Mesenchymal stem cell (in vitro differentiated cells and primary cell): ENCODE results near the gene RASGRP1.

Source experiments
- DNase-seq: peaks from one replicate; pipeline ENCODE4 v3.0.0-alpha.2; 2013
- H2AFZ ChIP-seq: one replicate; pipeline ENCODE4 v1.6.1; 2013; ENCODE audit warnings: low read depth, mild to moderate bottlenecking, control low read depth, inconsistent platforms, low read length, moderate library complexity
- H2AK5ac ChIP-seq: 2 replicates; pipeline ENCODE4 v1.6.1; 2013; ENCODE audit warnings: low read length, moderate library complexity, mild to moderate bottlenecking, inconsistent platforms; ENCODE audit not compliant: severe bottlenecking
- H2BK120ac ChIP-seq: one replicate; pipeline ENCODE4 v1.6.1; 2013; ENCODE audit warnings: low read depth, mild to moderate bottlenecking, inconsistent platforms, low read length, moderate library complexity
- H2BK12ac ChIP-seq, 2 experiments: one replicate each; pipeline ENCODE4 v1.6.1; 2013; ENCODE audit warnings: inconsistent platforms in 2 of 2, low read length in 2 of 2, mild to moderate bottlenecking in 2 of 2, moderate library complexity in 2 of 2, control low read depth in 1 of 2
- H2BK15ac ChIP-seq: one replicate; pipeline ENCODE4 v1.6.1; 2013; ENCODE audit warnings: mild to moderate bottlenecking, low read depth, inconsistent platforms; ENCODE audit not compliant: poor library complexity, severe bottlenecking
- H2BK5ac ChIP-seq: 2 replicates; pipeline ENCODE4 v1.6.1; 2013; ENCODE audit warnings: low read depth, mild to moderate bottlenecking, low read length, control low read depth, inconsistent platforms; ENCODE audit not compliant: poor library complexity, severe bottlenecking
- H3K14ac ChIP-seq, 2 experiments: one replicate each; pipeline ENCODE4 v1.6.1; 2013; ENCODE audit warnings: inconsistent platforms in 2 of 2, low read length in 2 of 2, control low read depth in 1 of 2, mild to moderate bottlenecking in 1 of 2, moderate library complexity in 1 of 2
- H3K18ac ChIP-seq, 2 experiments: one replicate each; pipeline ENCODE4 v1.6.1; 2013; ENCODE audit warnings: inconsistent platforms in 2 of 2, low read length in 2 of 2, control low read depth in 1 of 2, low read depth in 1 of 2, mild to moderate bottlenecking in 1 of 2
- H3K23ac ChIP-seq, 2 experiments: one replicate each; pipeline ENCODE4 v1.6.1; 2013; ENCODE audit warnings: inconsistent platforms in 2 of 2, low read length in 2 of 2, mild to moderate bottlenecking in 2 of 2, moderate library complexity in 2 of 2, control low read depth in 1 of 2
- H3K27ac ChIP-seq: 2 replicates; pipeline ENCODE4 v1.5.1; 2013; ENCODE audit warnings: mild to moderate bottlenecking, moderate library complexity, low read length, control low read depth, inconsistent platforms; ENCODE audit not compliant: poor library complexity, severe bottlenecking
- H3K27me3 ChIP-seq, 2 experiments: 2 replicates each; pipeline versions ENCODE4 v1.6.1 to v1.7.0; 2013; ENCODE audit warnings: low read length in 2 of 2, mild to moderate bottlenecking in 2 of 2, moderate library complexity in 2 of 2, control low read depth in 1 of 2, inconsistent platforms in 1 of 2; ENCODE audit not compliant: control insufficient read depth in 1 of 2, insufficient read depth in 1 of 2
- H3K36me3 ChIP-seq, 2 experiments: 2 replicates each; pipeline versions ENCODE4 v1.6.1 to v1.7.0; 2013; ENCODE audit warnings: low read length in 2 of 2, control low read depth in 1 of 2, inconsistent platforms in 1 of 2, low read depth in 1 of 2, mild to moderate bottlenecking in 1 of 2; ENCODE audit not compliant: insufficient read depth in 2 of 2, control insufficient read depth in 1 of 2
- H3K4ac ChIP-seq, 2 experiments: one replicate each; pipeline ENCODE4 v1.6.1; 2013; ENCODE audit warnings: inconsistent platforms in 2 of 2, low read length in 2 of 2, mild to moderate bottlenecking in 2 of 2, moderate library complexity in 2 of 2, control low read depth in 1 of 2, low read depth in 1 of 2
- H3K4me1 ChIP-seq: 2 replicates; pipeline ENCODE4 v1.6.1; 2013; ENCODE audit warnings: low read depth, low read length, control low read depth; ENCODE audit not compliant: control insufficient read depth, insufficient read depth
- H3K4me2 ChIP-seq: 2 replicates; pipeline ENCODE4 v1.6.1; 2013; ENCODE audit warnings: low read length, mild to moderate bottlenecking, inconsistent platforms; ENCODE audit not compliant: poor library complexity, severe bottlenecking
- H3K4me3 ChIP-seq, 2 experiments: 2 replicates each; pipeline versions ENCODE4 v1.5.1 to v1.7.0; 2013; ENCODE audit warnings: low read length in 2 of 2, mild to moderate bottlenecking in 2 of 2, control low read depth in 1 of 2, low read depth in 1 of 2; ENCODE audit not compliant: insufficient read depth in 1 of 2
- H3K79me1 ChIP-seq: replicated peaks from 2 replicates; pipeline ENCODE4 v1.6.1; 2013; ENCODE audit warnings: mild to moderate bottlenecking, control low read depth, low read length, inconsistent platforms; ENCODE audit not compliant: poor library complexity, severe bottlenecking
- H3K9ac ChIP-seq: 2 replicates; pipeline ENCODE4 v1.7.0; 2013; ENCODE audit warnings: mild to moderate bottlenecking, low read length, moderate library complexity
- H3K9me3 ChIP-seq: 2 replicates; pipeline ENCODE4 v1.7.0; 2013; ENCODE audit warnings: mild to moderate bottlenecking, low read length; ENCODE audit not compliant: control insufficient read depth
- H4K8ac ChIP-seq: one replicate; pipeline ENCODE4 v1.6.1; 2013; ENCODE audit warnings: inconsistent platforms, mild to moderate bottlenecking, low read length, moderate library complexity
- H4K91ac ChIP-seq: one replicate; pipeline ENCODE4 v1.6.1; 2013; ENCODE audit warnings: mild to moderate bottlenecking, low read length, inconsistent platforms
- WGBS: methylation state at CpG from one replicate; pipeline ENCODE4 v1.1.7; 2013; ENCODE audit warnings: mixed read lengths; 5-methylcytosine and 5-hydroxymethylcytosine counted together

Gene RASGRP1

DNA sequence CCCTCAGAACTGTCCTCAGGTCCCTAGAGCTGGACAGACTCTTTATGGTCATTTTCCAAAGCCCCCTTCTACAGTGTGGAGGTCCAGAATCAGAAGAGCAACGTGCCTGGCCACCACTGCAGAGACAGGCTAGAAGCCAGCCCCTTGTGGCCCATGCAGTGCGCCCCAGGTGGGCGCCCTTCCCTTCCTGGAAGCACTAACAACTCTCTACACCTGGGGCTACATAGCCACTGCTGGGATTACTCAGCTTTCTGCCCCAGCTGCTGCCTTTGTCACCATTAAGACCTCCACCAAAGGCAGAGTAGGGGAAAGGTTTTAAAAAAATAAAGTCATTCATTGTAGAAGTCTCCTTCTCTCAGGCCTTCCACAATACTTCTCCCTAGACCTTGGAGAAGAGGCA lies 2.3 kb downstream of the RASGRP1 start:
- peaks cover 24 to 65% of the 10 kb centered on the region in 2 experiments for H3K27me3 ChIP-seq
- no peak overlapping the region for H2BK15ac ChIP-seq
- H3K36me3 ChIP-seq: no peaks in the 10 kb centered on the region
- H3K4me3 ChIP-seq: no peak overlapping the region
- no peak overlapping the region for H3K14ac ChIP-seq
- no peak overlapping the region for H4K91ac ChIP-seq
- H3K4me2 ChIP-seq: no peak overlapping the region
- H2BK120ac ChIP-seq: no peak overlapping the region
- no peak overlapping the region for H4K8ac ChIP-seq
- peaks cover 11% of the 10 kb centered on the region for H3K4me1 ChIP-seq
- H2BK5ac ChIP-seq: no peak overlapping the region
- WGBS: 73% methylated on average over 3 of the region's 3 CpGs
- no peaks in the 10 kb centered on the region for H3K79me1 ChIP-seq
- H3K23ac ChIP-seq: no peak overlapping the region
- no peak overlapping the region for H2AFZ ChIP-seq
- no peak overlapping the region for H2BK12ac ChIP-seq
- no peaks in the 10 kb centered on the region for H3K9me3 ChIP-seq
- DNase-seq: no peak
- H3K18ac ChIP-seq: no peak overlapping the region
- no peak overlapping the region for H3K27ac ChIP-seq
- H3K4ac ChIP-seq: no peak overlapping the region
- no peak overlapping the region for H3K9ac ChIP-seq
- H2AK5ac ChIP-seq: no peak overlapping the region

DNA sequence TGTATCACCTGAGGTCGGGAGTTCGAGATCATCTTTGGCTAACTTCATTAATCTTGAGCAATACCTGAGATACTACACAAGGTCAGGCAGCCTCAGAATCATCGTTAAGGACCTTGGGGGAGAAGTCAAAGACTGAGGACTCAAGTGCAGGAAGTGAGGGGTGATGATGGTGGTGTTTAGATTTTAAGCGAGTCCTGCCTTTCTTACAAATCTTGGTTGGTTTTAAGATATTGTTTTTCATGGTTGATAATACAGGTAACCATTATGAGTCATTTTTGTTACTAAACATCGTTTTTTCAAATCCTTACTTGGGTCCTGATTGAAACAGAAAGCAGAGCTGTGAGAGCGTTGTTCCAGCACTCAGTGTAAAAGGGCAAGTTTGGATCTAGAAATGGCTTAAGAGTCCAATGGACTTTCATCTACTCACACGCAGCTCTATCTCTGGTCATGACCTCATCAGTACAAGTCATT lies 4.1 kb downstream of the RASGRP1 start:
- DNase-seq: no peak
- Histone ChIP-seq H2BK5ac (no peak overlapping the region), H2BK12ac (no peak overlapping the region), H3K14ac (no peak overlapping the region), H3K27ac (no peak overlapping the region), H3K4me2 (no peak overlapping the region), H3K23ac (no peak overlapping the region), H3K4ac (no peak overlapping the region), H3K4me3 (no peak overlapping the region), H2BK120ac (no peak overlapping the region), H2AK5ac (no peak overlapping the region), H3K27me3 (peaks cover 15 to 47% of the 10 kb centered on the region in 2 experiments), H3K36me3 (no peaks in the 10 kb centered on the region), H2BK15ac (no peak overlapping the region), H3K9me3 (no peaks in the 10 kb centered on the region), H3K4me1 (peaks cover 14% of the 10 kb centered on the region), H3K18ac (no peak overlapping the region), H4K8ac (no peak overlapping the region), H3K79me1 (no peaks in the 10 kb centered on the region), H2AFZ (no peak overlapping the region), H4K91ac (no peak overlapping the region), H3K9ac (no peak overlapping the region)
- WGBS: 91% methylated on average over 5 of the region's 7 CpGs

DNA sequence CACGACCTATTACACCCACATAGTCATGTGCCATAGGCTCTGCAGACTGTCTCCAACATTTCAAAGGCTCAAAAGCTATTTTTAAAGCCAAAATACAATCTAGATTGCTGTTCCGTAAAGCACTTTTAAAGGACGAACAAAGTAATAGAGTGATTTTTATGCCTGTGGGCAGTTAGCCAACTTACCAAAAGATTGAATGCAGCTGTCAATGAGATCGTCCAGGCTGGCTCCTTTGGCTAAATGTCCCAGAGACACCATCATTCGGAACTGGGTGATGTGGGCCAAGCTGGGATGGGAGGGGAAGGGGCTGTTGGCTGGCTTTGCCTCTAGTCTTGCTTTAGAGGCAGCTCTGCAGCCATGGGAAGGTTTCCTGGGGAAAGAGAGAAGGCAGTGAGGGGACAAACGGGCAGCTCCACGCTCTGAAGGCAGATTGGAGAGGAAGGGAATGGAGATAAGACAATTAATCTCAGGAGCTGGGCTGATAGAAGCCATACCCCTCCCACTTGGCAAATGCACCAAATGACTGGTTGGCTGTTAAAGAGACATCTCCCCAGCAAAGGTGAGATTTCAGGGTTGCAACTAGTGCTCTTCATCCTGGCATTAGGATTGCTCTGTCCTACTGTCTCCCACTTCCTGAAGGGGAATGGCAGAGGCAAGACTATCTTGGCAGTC lies 4.8 kb downstream of the RASGRP1 start:
- Histone ChIP-seq H2BK15ac (no peak overlapping the region), H3K36me3 (no peaks in the 10 kb centered on the region), H3K4me3 (no peak overlapping the region), H3K9me3 (no peaks in the 10 kb centered on the region), H2BK5ac (no peak overlapping the region), H3K23ac (no peak overlapping the region), H3K4me1 (peaks cover 11% of the 10 kb centered on the region), H3K18ac (no peak overlapping the region), H2AK5ac (no peak overlapping the region), H3K14ac (no peak overlapping the region), H3K27ac (no peak overlapping the region), H3K9ac (no peak overlapping the region), H4K8ac (no peak overlapping the region), H3K79me1 (no peaks in the 10 kb centered on the region), H3K4ac (no peak overlapping the region), H2BK12ac (no peak overlapping the region), H3K27me3 (peaks cover 8 to 40% of the 10 kb centered on the region in 2 experiments), H2AFZ (no peak overlapping the region), H4K91ac (no peak overlapping the region), H2BK120ac (no peak overlapping the region), H3K4me2 (no peak overlapping the region)
- 60% methylated on average over 7 of the region's 7 CpGs for WGBS
- DNase-seq: no peak

DNA sequence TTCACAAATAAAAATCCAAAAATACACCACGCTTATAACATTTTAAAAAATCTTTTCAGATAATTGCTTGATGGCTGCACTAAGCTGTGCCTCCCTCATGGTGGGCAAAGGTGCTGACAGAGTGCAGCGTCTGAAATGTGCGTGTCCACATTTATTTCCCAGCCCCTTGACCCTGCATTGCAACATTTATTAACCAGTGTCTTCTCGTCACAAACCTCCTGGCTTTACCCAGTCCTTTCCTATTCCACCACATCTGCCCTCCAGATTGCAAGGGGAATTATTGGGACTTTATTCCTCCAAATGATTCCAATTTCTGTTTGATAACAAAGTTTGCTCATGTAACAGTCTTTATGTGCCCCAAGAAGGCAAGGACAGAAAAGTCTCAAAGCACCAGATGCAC lies 5.5 kb downstream of the RASGRP1 start:
- Histone ChIP-seq H3K9me3 (no peaks in the 10 kb centered on the region), H3K36me3 (no peaks in the 10 kb centered on the region), H3K4me2 (no peak overlapping the region), H2BK120ac (no peak overlapping the region), H4K91ac (no peak overlapping the region), H3K14ac (no peak overlapping the region), H3K27ac (no peak overlapping the region), H3K4me1 (peaks cover 15% of the 10 kb centered on the region), H3K27me3 (peaks cover 8 to 38% of the 10 kb centered on the region in 2 experiments), H2BK15ac (no peak overlapping the region), H3K4ac (no peak overlapping the region), H3K23ac (no peak overlapping the region), H3K9ac (no peak overlapping the region), H2AK5ac (no peak overlapping the region), H4K8ac (no peak overlapping the region), H2BK5ac (no peak overlapping the region), H3K4me3 (no peak overlapping the region), H3K79me1 (no peaks in the 10 kb centered on the region), H3K18ac (no peak overlapping the region), H2AFZ (no peak overlapping the region), H2BK12ac (no peak overlapping the region)
- WGBS: 93% methylated on average over 4 of the region's 4 CpGs
- no peak for DNase-seq
